HG02840 (cell line): ENCODE results near the gene ADSS1.

Source experiments
- ATAC-seq: cut with Tn5 transposase; IDR thresholded peaks from one replicate; pipeline ENCODE4 v1.9.1; 2021; ENCODE audit warnings: mild to moderate bottlenecking, moderate library complexity, moderate number of reproducible peaks; ENCODE audit not compliant: unreplicated experiment, low FRiP score

ADSS1 gene

GRCh38 chr14:104775073-104775489, 51.1 kb downstream of the ADSS1 start:
- no peak for ATAC-seq

GRCh38 chr14:104776481-104776880, 52.5 kb downstream of the ADSS1 start:
- no peak for ATAC-seq

- no peak for ATAC-seq
These were observed 53.2 kb downstream of the ADSS1 start for GRCh38 chr14:104776961-104777807.

GRCh38 chr14:104777808-104778249, 53.8 kb downstream of the ADSS1 start:
- no peak for ATAC-seq

- no peak for ATAC-seq
These were observed 54.8 kb downstream of the ADSS1 start for GRCh38 chr14:104778694-104779331.

- no peak for ATAC-seq
These were observed 55.9 kb downstream of the ADSS1 start for GRCh38 chr14:104779776-104780512.

GRCh38 chr14:104780513-104781030, 56.5 kb downstream of the ADSS1 start:
- ATAC-seq = no peak

GRCh38 chr14:104781271-104782077, 57.4 kb downstream of the ADSS1 start:
- no peak for ATAC-seq

- ATAC-seq = no peak
These were observed 58.2 kb downstream of the ADSS1 start for GRCh38 chr14:104782086-104782807.

- no peak for ATAC-seq
These were observed 58.7 kb downstream of the ADSS1 start for GRCh38 chr14:104782808-104783139.

GRCh38 chr14:104783484-104784217, 59.6 kb downstream of the ADSS1 start:
- ATAC-seq = no peak

- no peak for ATAC-seq
These were observed 60.2 kb downstream of the ADSS1 start for GRCh38 chr14:104784218-104784568.

GRCh38 chr14:104784846-104785707, 61.0 kb downstream of the ADSS1 start:
- no peak for ATAC-seq

GRCh38 chr14:104785708-104786080, 61.7 kb downstream of the ADSS1 start:
- no peak for ATAC-seq

- no peak for ATAC-seq
These were observed 62.1 kb downstream of the ADSS1 start for GRCh38 chr14:104786091-104786586.

- no peak for ATAC-seq
These were observed 63.0 kb downstream of the ADSS1 start for GRCh38 chr14:104786726-104787675.

- no peak for ATAC-seq
These were observed 63.7 kb downstream of the ADSS1 start for GRCh38 chr14:104787736-104788135.
